ENCODE measurements around the gene FCRLB.
"Not testable (repeated sequence)": the region's sequence is repeated elsewhere in the genome, so short reads cannot be mapped to it uniquely, and the experiment has no call there.

Gene FCRLB

DNA sequence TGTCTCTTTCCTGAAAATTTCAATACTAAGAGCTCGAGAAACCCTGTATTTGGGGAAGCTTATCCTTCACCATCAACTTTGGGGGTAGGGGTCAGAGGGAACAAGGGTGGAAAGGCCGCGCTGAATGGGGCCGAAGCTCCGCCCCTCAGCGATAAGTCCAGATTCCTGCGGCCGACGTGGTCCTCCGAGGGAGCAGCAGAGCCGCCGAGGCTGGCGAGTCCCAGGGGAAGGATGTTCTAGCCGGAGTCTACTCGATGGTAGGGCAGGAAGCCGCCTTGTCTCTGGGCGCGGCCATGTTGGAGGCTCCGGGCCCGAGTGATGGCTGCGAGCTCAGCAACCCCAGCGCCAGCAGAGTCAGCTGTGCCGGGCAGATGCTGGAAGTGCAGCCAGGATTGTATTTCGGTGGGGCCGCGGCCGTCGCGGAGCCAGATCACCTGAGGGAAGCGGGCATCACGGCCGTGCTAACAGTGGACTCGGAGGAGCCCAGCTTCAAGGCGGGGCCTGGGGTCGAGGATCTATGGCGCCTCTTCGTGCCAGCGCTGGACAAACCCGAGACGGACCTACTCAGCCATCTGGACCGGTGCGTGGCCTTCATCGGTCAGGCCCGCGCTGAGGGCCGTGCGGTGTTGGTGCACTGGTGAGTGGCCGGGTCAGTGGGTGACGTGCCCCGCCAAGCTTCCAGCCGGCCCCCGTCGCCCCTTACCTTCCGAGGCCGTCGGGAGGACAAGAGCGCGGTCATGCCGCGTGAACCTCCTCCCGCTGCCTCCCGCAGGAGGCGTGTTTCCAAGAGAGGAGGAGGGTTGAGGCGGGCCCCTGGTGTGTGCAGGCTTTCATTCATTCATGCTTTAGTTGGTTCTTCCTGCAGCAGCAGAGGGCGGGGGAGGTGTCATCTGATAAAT is 28.4 kb downstream of the FCRLB start, which contains the start of gene DUSP12:
DUSP12 (plus strand) TSS at position 278 of the 899 bp plus-strand sequence; CDS start at position 294, 16 bp downstream.
- peak within 1 kb of the TSS; percentile 99 for H3K27ac Mint-ChIP-seq
- H3K4me1 Mint-ChIP-seq (ENCODE audit: low read depth): peaks cover 47% of the 10 kb centered on the region
- H3K4me3 Mint-ChIP-seq: peak within 1 kb of the TSS; percentile 99
- peaks cover 12% of the 10 kb centered on the region for H3K36me3 Mint-ChIP-seq
- H3K27me3 Mint-ChIP-seq: peaks cover 4% of the 10 kb centered on the region
- H3K9me3 Mint-ChIP-seq (ENCODE audit: low read depth): no peaks in the 10 kb centered on the region

DNA sequence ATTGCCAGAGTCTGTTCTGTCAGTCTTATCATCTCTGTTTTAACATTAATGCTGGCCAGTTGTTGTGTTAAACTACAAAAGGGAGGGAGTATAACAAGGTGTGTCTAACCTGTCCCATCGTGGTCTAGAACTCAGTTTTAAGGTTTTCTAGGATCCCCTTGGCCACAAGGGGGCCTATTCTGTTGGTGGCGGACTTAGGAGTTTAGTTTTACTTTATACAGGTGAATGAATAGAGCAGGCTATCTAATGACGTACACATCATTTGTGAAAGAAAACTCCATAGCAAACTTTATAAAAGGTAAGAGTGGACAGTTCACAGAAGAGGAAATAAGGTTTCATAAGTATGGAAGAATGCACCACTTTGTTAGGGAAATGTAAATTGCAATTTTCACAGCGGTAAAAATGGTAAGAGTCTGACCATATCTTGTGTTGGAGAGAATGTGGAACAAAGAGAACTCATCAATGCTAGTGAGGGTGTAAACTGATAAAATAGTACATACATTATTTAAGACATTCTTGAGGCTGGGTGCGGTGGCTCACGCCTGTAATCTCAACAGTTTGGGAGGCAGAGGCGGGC is 42.3 kb downstream of the FCRLB start:
- Mint-ChIP-seq H3K36me3 (peaks cover 3% of the 10 kb centered on the region), H3K27ac (no peak overlapping the region), H3K4me1 (ENCODE audit: low read depth) (peaks cover 32% of the 10 kb centered on the region)

DNA sequence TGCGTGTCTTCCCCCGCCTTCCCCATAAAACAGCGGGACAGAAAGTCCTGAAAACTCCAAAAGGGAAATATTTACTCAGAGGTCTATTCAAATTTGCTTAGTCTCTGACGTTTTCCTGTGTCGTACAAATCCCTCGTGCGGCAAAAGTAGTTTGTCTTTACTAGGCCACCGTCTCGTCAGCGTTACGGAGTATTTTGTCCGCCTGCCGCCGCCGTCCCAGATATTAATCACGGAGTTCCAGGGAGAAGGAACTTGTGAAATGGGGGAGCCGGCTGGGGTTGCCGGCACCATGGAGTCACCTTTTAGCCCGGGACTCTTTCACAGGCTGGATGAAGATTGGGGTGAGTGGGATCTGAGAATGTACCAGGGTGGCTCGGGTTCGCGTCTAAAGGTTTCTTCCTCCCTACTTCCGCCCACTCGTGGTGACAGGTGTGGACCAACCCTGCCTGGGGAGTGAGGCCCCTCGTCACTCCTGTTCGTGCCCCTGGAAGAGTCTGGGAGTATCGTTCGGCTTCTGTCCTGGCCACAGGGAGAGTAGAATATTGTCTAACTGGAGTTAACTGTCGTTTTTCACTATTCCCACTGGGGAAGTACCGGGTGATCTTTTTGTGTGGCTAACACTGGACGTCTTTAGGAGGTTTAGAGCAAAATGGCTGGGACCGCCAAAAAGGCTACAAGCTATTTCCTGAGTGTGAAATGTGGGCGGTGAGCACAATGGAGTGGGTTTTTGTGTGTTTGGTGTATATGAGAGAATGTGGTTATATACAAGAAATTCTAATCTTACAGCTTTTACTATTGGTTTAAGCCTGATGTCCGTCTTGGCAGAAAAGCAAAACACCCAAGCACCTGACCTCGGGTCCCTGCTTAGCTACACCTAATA is 45.0 kb downstream of the FCRLB start, which contains the start of gene ATF6:
ATF6 (plus strand) TSS at position 219 of the 880 bp plus-strand sequence; CDS start at position 260, 41 bp downstream.
- Mint-ChIP-seq H3K27me3 (no peaks in the 10 kb centered on the region), H3K27ac (peak within 1 kb of the TSS; percentile 95), H3K36me3 (peaks cover 2% of the 10 kb centered on the region), H3K4me1 (ENCODE audit: low read depth) (peaks cover 37% of the 10 kb centered on the region), H3K9me3 (ENCODE audit: low read depth) (no peaks in the 10 kb centered on the region), H3K4me3 (peak within 1 kb of the TSS; percentile 97)

More for the DNA sequence above, 42.3 kb downstream of the FCRLB start:
- Mint-ChIP-seq H3K4me3 (peak overlapping the region; percentile 57), H3K9me3 (ENCODE audit: low read depth) (no peaks in the 10 kb centered on the region), H3K27me3 (no peaks in the 10 kb centered on the region)

DNA sequence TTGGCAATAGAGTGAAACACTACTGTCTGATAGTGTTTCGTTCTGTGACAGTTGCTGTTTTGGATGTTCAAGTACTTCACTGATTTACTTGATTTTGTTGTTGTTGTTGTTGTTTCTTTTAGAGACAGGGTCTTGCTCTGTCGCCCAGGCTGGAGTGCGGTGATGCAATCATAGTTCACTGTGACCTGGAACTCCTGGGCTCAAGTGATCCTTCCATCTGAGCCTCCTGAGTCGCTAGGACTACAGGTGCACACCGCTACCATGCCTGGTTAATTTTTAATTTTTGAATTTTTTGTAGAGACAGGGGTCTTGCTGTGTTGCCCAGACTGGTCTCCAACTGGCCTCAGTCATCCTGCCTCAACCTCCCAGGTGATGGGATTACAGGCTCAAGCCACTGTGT is 47.1 kb downstream of the FCRLB start:
- peak overlapping the region; percentile 97 for H3K4me3 Mint-ChIP-seq
- peaks cover 37% of the 10 kb centered on the region for H3K4me1 Mint-ChIP-seq (ENCODE audit: low read depth)
- peak overlapping the region; percentile 42 for H3K27ac Mint-ChIP-seq
- no peaks in the 10 kb centered on the region for H3K9me3 Mint-ChIP-seq (ENCODE audit: low read depth)
- peaks cover 2% of the 10 kb centered on the region for H3K36me3 Mint-ChIP-seq
- no peaks in the 10 kb centered on the region for H3K27me3 Mint-ChIP-seq

DNA sequence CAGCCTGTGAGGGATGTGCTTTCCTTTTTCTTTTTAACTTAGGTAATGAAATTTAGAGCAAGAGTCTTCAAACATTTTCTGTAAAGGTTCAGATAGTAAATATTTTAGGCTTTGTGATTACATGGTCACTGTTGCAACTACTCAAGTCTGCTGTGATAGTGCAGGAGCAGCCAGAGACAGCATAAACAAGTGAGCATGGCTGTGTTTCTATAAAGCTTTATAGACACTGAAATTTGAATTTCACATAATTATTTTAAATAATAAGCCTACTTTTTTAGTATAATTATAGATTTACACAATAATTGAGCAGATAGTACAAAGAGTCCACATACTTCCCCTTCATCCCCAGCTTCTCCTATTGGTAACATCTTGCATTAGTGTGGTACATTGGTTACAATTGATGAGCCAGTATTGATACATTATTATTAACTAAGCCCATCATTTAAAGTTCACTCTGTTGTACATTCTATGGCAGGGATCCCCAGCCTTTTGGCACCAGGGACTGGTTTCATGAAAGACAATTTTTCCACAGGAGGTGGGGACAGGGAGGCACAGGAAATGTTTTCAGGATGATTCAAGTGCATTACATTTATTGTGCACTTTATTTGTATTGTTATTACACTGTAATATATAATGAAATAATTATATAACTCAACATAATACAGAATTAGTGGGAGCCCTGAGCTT is 47.8 kb downstream of the FCRLB start:
- H3K27ac Mint-ChIP-seq: no peak overlapping the region
- H3K4me3 Mint-ChIP-seq: no peak overlapping the region
- no peaks in the 10 kb centered on the region for H3K9me3 Mint-ChIP-seq (ENCODE audit: low read depth)
- H3K27me3 Mint-ChIP-seq: no peaks in the 10 kb centered on the region
- peaks cover 39% of the 10 kb centered on the region for H3K4me1 Mint-ChIP-seq (ENCODE audit: low read depth)
- H3K36me3 Mint-ChIP-seq: peaks cover 2% of the 10 kb centered on the region

DNA sequence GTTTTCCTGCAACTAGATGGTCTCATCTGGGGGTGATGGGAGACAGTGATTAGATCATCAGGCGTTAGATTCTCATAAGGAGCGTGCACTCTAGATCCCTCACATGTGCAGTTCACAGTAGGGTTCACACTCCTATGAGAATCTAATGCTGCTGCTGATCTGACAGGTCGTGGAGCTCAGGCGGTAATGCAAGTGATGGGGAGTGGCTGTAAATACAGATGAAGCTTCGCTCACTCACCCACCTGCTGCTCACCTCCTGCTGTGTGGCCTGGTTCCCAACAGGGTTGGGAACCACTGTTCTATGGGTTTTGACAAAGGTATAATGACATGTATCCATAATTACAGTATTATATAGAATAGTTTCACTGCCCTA is 48.3 kb downstream of the FCRLB start:
- not testable (repeated sequence) for H3K36me3 Mint-ChIP-seq; H3K9me3 Mint-ChIP-seq (ENCODE audit: low read depth); H3K27me3 Mint-ChIP-seq; H3K4me3 Mint-ChIP-seq
- Mint-ChIP-seq H3K27ac (peak overlapping the region; percentile 46), H3K4me1 (ENCODE audit: low read depth) (peaks cover 40% of the 10 kb centered on the region)

DNA sequence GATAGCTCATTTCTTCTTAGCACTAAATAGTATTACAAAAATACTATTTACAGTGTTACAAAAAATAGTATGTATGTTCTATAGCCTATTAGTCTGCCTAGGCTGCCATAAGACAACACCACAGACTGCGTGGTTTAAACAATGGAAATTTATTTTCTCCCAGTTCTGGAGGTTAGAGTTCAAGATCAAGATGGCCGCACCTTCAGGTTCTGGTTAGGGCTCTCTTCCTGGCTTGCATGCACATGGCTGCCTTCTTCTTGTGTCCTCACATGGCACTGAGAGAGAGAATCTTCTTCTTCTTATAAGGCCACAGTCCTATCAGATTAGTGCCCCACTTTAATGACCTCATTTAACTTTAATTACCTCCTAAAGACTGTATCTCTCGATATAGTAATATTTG is 48.9 kb downstream of the FCRLB start:
- H3K4me1 Mint-ChIP-seq (ENCODE audit: low read depth): peaks cover 40% of the 10 kb centered on the region
- peak overlapping the region; percentile 30 for H3K27ac Mint-ChIP-seq
- H3K4me3 Mint-ChIP-seq: no peak overlapping the region
- no peaks in the 10 kb centered on the region for H3K27me3 Mint-ChIP-seq
- H3K9me3 Mint-ChIP-seq (ENCODE audit: low read depth): no peaks in the 10 kb centered on the region
- H3K36me3 Mint-ChIP-seq: peaks cover 2% of the 10 kb centered on the region

DNA sequence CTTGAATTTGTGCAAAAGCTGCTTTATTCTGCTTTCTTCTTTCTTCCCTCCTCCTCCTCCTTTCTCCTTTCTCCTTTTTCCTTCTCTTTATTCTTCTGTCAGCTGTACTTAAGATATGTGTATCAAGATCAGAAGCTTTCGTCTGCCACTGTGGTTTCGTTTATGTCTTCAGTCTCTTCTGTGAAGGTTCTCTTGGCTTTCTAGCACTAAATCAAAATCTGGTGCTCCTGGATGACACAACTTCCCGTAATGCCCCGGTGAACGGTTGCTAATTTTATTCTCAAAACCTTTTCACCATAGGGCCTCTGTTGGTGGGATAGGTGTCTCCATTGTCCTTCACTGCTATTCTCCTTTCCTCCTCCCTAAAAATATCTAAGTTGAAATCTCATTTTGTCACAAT is 49.8 kb downstream of the FCRLB start:
- Mint-ChIP-seq H3K4me3 (no peak overlapping the region), H3K27me3 (no peaks in the 10 kb centered on the region), H3K36me3 (peaks cover 2% of the 10 kb centered on the region), H3K4me1 (ENCODE audit: low read depth) (peaks cover 38% of the 10 kb centered on the region), H3K9me3 (ENCODE audit: low read depth) (no peaks in the 10 kb centered on the region), H3K27ac (no peak overlapping the region)

DNA sequence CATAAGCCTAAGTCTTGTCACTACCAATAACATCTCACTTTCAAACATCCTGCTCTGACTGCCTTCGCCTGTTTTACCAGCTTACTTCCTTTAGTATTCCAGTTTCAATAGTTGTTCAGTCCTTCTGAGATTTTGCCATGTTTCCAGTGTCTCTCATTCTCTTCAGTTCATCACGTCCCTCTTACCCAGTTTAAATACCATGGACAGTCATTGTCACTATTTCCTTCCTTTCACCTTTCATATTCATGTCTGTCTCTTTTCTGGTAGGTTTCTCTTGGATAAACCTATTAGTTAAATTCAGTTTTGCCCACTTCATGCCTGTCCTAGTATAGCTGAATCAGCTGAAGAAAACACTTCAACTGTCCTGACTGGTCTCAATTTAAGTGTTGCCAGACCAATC is 50.6 kb downstream of the FCRLB start:
- H3K9me3 Mint-ChIP-seq (ENCODE audit: low read depth): no peaks in the 10 kb centered on the region
- peaks cover 2% of the 10 kb centered on the region for H3K36me3 Mint-ChIP-seq
- H3K27ac Mint-ChIP-seq: no peak overlapping the region
- no peaks in the 10 kb centered on the region for H3K27me3 Mint-ChIP-seq
- no peak overlapping the region for H3K4me3 Mint-ChIP-seq
- H3K4me1 Mint-ChIP-seq (ENCODE audit: low read depth): peaks cover 31% of the 10 kb centered on the region

DNA sequence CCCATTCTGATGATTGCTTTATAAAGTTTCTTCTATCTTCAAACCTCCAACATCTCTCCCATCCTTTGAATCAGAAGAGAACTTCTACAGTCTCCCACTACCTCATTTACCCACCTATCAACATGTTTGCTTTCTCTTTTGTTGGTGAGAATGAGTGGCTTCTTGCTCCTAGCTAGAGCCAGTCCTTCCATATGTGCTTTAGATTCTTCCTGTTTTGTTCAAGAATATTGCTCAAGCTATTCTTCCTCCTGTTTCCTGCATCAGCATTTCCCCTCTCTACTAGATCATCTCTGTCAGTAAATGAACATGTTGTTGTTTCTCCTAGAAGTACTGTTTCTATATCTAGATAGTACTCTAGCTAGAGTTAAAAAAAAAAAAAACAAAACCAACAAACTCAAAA is 51.1 kb downstream of the FCRLB start:
- H3K36me3 Mint-ChIP-seq: peaks cover 2% of the 10 kb centered on the region
- no peak overlapping the region for H3K27ac Mint-ChIP-seq
- no peak overlapping the region for H3K4me3 Mint-ChIP-seq
- peaks cover 27% of the 10 kb centered on the region for H3K4me1 Mint-ChIP-seq (ENCODE audit: low read depth)
- H3K9me3 Mint-ChIP-seq (ENCODE audit: low read depth): no peaks in the 10 kb centered on the region
- no peaks in the 10 kb centered on the region for H3K27me3 Mint-ChIP-seq

DNA sequence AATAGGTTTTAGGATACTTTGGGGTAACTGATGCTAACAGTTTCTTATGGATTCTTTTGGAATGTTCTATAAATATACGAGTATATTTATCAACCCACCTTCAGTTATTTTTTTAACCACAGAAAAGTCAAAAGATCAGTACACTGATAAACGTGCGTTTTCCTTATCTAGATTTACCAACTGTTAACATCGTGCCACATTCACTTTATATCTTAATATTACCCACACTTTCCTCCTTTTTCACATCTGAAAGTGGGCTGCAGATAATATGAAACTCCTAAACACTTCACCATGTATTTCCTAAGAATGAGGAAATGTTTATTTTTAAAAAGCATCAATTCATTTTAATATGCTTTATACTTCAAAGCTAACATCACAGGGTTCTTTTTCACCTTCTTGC is 52.4 kb downstream of the FCRLB start:
- H3K36me3 Mint-ChIP-seq: peaks cover 2% of the 10 kb centered on the region
- no peak overlapping the region for H3K27ac Mint-ChIP-seq
- H3K27me3 Mint-ChIP-seq: no peaks in the 10 kb centered on the region
- H3K4me1 Mint-ChIP-seq (ENCODE audit: low read depth): peaks cover 19% of the 10 kb centered on the region
- H3K9me3 Mint-ChIP-seq (ENCODE audit: low read depth): no peaks in the 10 kb centered on the region
- peak overlapping the region; percentile 9 for H3K4me3 Mint-ChIP-seq

DNA sequence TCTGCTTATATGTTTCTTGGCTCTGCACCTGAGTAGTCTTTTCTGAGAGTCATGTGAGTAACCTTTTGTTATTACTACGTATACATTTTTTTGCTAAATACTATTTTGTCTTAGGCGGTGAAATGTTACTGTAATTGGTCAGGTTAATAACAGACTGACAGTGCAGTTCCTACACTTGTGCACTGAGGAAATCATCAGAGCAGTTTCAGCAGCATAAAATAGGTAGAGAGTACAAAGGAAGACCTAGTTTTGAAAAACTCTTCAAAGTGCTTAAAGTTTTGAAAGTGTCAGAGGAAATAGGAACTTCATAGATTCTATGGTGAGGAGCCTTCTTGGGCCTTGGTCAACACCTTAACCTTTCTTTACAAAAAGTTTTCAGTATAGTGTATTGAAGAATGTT is 55.9 kb downstream of the FCRLB start:
- no peak overlapping the region for H3K27ac Mint-ChIP-seq

More for the DNA sequence above, 55.9 kb downstream of the FCRLB start:
- Mint-ChIP-seq H3K27me3 (no peaks in the 10 kb centered on the region), H3K9me3 (ENCODE audit: low read depth) (no peaks in the 10 kb centered on the region), H3K36me3 (peaks cover 2% of the 10 kb centered on the region), H3K4me3 (no peak overlapping the region), H3K4me1 (ENCODE audit: low read depth) (peaks cover 16% of the 10 kb centered on the region)
